Testis (tissue), 2 donors: ENCODE data around the gene ERC2.

Experiments used
- CTCF ChIP-seq, 3 experiments: fragments of 450-650 bp in 2 of 3; fragments of 200-600 bp in 1 of 3; sonication (generic) in 1 of 3; IDR thresholded peaks; one replicate each; pipeline ENCODE4 v1.5.1; 2016 to 2019; ENCODE audit warnings: antibody characterized with exemption in 3 of 3, mild to moderate bottlenecking in 2 of 3, moderate library complexity in 1 of 3
- POLR2A ChIP-seq: fragments of 450-650 bp; IDR thresholded peaks from one replicate; pipeline ENCODE4 v1.6.1; 2017; ENCODE audit warnings: antibody characterized with exemption, mild to moderate bottlenecking, moderate library complexity

- TF ChIP-seq POLR2A (no peak), CTCF (IDR thresholded peaks at IDR 0.05) (no peak)
Observed at GRCh38 chr3:56484525-56485032, 16.3 kb upstream of the ERC2 start.
